Parathyroid adenoma (tissue), 2 donors: ENCODE data around the gene AGPAT4.

ENCODE experiments used
- H2AFZ ChIP-seq: fragments of 300-600 bp; sonication (generic); one replicate; pipeline ENCODE4 v1.7.0; 2017; ENCODE audit warnings: antibody characterized with exemption, mild to moderate bottlenecking
- H3K27ac ChIP-seq: fragments of 300-600 bp; sonication (generic); one replicate; pipeline ENCODE4 v1.7.0; 2017
- H3K27me3 ChIP-seq: fragments of 300-600 bp; sonication (generic); one replicate; pipeline ENCODE4 v1.7.0; 2017; ENCODE audit warnings: low read length; ENCODE audit not compliant: control insufficient read depth, insufficient read depth
- H3K36me3 ChIP-seq: fragments of 300-600 bp; sonication (generic); one replicate; pipeline ENCODE4 v1.7.0; 2017; ENCODE audit warnings: low read length; ENCODE audit not compliant: control insufficient read depth, insufficient read depth
- H3K4me1 ChIP-seq: fragments of 300-600 bp; sonication (generic); one replicate; pipeline ENCODE4 v1.7.0; 2017; ENCODE audit warnings: control low read depth
- H3K4me2 ChIP-seq: fragments of 300-600 bp; sonication (generic); one replicate; pipeline ENCODE4 v1.7.0; 2017; ENCODE audit warnings: low read length
- H3K4me3 ChIP-seq: fragments of 300-600 bp; sonication (generic); one replicate; pipeline ENCODE4 v1.7.0; 2017; ENCODE audit warnings: low read depth, low read length
- H3K79me2 ChIP-seq: fragments of 300-600 bp; sonication (generic); one replicate; pipeline ENCODE4 v1.7.0; 2017; ENCODE audit warnings: control low read depth
- H3K9ac ChIP-seq: fragments of 300-600 bp; sonication (generic); one replicate; pipeline ENCODE4 v1.7.0; 2017; ENCODE audit warnings: mild to moderate bottlenecking
- H3K9me3 ChIP-seq: fragments of 300-600 bp; sonication (generic); one replicate; pipeline ENCODE4 v1.7.0; 2017; ENCODE audit warnings: low read length; ENCODE audit not compliant: control insufficient read depth
- TF ChIP-seq, protein P1 (sequence below): fragments of 300-600 bp; sonication (generic); IDR thresholded peaks from one replicate; pipeline ENCODE4 v1.7.0; 2017; ENCODE audit warnings: antibody characterized with exemption, mild to moderate bottlenecking
- donor health status: primary hyperparathyroidism.

Gene AGPAT4

GRCh38 chr6:161242113-161242512 lies 31.7 kb downstream of the AGPAT4 start:
- H3K9me3 ChIP-seq = no peaks in the 10 kb centered on the region
- H3K27me3 ChIP-seq = no peaks in the 10 kb centered on the region
- no peak overlapping the region for H3K9ac ChIP-seq
- no peak overlapping the region for H3K4me3 ChIP-seq
- H3K27ac ChIP-seq = no peak overlapping the region
- H3K4me1 ChIP-seq = no peaks in the 10 kb centered on the region
- no peak overlapping the region for H2AFZ ChIP-seq
- no peak overlapping the region for H3K4me2 ChIP-seq
- TF ChIP-seq, protein P1, sequence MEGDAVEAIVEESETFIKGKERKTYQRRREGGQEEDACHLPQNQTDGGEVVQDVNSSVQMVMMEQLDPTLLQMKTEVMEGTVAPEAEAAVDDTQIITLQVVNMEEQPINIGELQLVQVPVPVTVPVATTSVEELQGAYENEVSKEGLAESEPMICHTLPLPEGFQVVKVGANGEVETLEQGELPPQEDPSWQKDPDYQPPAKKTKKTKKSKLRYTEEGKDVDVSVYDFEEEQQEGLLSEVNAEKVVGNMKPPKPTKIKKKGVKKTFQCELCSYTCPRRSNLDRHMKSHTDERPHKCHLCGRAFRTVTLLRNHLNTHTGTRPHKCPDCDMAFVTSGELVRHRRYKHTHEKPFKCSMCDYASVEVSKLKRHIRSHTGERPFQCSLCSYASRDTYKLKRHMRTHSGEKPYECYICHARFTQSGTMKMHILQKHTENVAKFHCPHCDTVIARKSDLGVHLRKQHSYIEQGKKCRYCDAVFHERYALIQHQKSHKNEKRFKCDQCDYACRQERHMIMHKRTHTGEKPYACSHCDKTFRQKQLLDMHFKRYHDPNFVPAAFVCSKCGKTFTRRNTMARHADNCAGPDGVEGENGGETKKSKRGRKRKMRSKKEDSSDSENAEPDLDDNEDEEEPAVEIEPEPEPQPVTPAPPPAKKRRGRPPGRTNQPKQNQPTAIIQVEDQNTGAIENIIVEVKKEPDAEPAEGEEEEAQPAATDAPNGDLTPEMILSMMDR = no peak
- H3K36me3 ChIP-seq = no peaks in the 10 kb centered on the region
- H3K79me2 ChIP-seq = no peaks in the 10 kb centered on the region

- Histone ChIP-seq H3K27ac (no peak overlapping the region), H3K9ac (no peak overlapping the region), H3K4me3 (no peak overlapping the region), H3K4me1 (no peaks in the 10 kb centered on the region), H3K9me3 (no peaks in the 10 kb centered on the region), H3K27me3 (no peaks in the 10 kb centered on the region), H3K36me3 (no peaks in the 10 kb centered on the region), H2AFZ (no peak overlapping the region), H3K79me2 (no peaks in the 10 kb centered on the region), H3K4me2 (no peak overlapping the region)
- TF ChIP-seq, protein P1 = no peak
Measured at GRCh38 chr6:161239001-161239400, 34.9 kb downstream of the AGPAT4 start.

GRCh38 chr6:161238500-161238899 lies 35.4 kb downstream of the AGPAT4 start:
- Histone ChIP-seq H3K79me2 (no peaks in the 10 kb centered on the region), H2AFZ (no peak overlapping the region), H3K4me1 (no peaks in the 10 kb centered on the region), H3K4me2 (no peak overlapping the region), H3K9ac (no peak overlapping the region), H3K27me3 (no peaks in the 10 kb centered on the region), H3K9me3 (no peaks in the 10 kb centered on the region), H3K27ac (no peak overlapping the region), H3K36me3 (no peaks in the 10 kb centered on the region), H3K4me3 (no peak overlapping the region)
- TF ChIP-seq, protein P1 = no peak

GRCh38 chr6:161238081-161238480 lies 35.8 kb downstream of the AGPAT4 start:
- Histone ChIP-seq H3K4me2 (no peak overlapping the region), H3K9ac (no peak overlapping the region), H3K36me3 (no peaks in the 10 kb centered on the region), H3K27me3 (no peaks in the 10 kb centered on the region), H3K79me2 (no peaks in the 10 kb centered on the region), H3K9me3 (no peaks in the 10 kb centered on the region), H3K4me3 (no peak overlapping the region), H3K27ac (no peak overlapping the region), H3K4me1 (no peaks in the 10 kb centered on the region), H2AFZ (no peak overlapping the region)
- TF ChIP-seq, protein P1 = no peak

DNA sequence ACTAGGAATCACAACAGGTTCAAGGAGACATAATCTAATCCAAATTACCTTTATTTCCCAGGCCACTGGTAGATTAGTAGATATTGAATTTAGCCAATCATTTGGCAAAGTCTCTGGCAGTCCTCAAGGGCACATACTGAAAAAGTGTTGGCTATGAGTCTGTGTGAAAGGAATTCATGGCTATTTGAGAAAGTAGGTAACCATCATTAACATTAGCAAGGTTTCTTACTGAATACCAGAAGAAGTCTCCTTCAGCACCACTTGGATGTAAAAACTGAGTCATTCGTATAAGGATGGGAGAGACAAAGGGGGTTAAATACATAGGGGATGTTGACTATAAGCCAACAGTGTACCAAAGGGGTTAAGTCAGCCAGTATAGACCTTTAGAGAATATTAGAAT lies 36.7 kb downstream of the AGPAT4 start:
- no peaks in the 10 kb centered on the region for H3K36me3 ChIP-seq
- no peak overlapping the region for H3K27ac ChIP-seq
- TF ChIP-seq, protein P1 = no peak
- H3K4me1 ChIP-seq = no peaks in the 10 kb centered on the region
- H3K9me3 ChIP-seq = no peaks in the 10 kb centered on the region
- H3K79me2 ChIP-seq = no peaks in the 10 kb centered on the region
- no peak overlapping the region for H3K9ac ChIP-seq
- no peak overlapping the region for H3K4me3 ChIP-seq
- no peak overlapping the region for H3K4me2 ChIP-seq
- no peaks in the 10 kb centered on the region for H3K27me3 ChIP-seq
- no peak overlapping the region for H2AFZ ChIP-seq
